ENCODE measurements around the gene STRIT1. TPM values are rescaled to one million over a fixed set of nuclear protein-coding genes. Genes with fewer than 3 reads are reported as not detected.

STRIT1 gene
- not detected for total RNA-seq

GRCh38 chr3:155293516-155293915, at the start of gene STRIT1:
TSS of gene STRIT1 (minus strand) at chr3:155293683.
- Mint-ChIP-seq H3K27me3 (no peaks in the 10 kb centered on the region), H3K27ac (no peak within 1 kb of the TSS), H3K36me3 (no peaks in the 10 kb centered on the region), H3K9me3 (no peaks in the 10 kb centered on the region), H3K4me1 (no peaks in the 10 kb centered on the region), H3K4me3 (no peak within 1 kb of the TSS)
- no peak for ATAC-seq (ENCODE audit: low read depth)
- POLR2A ChIA-PET, result no interaction called here
- no peak for DNase-seq

GRCh38 chr3:155342344-155342743, 48.9 kb upstream of the STRIT1 start:
- peaks cover 7% of the 10 kb centered on the region for H3K4me1 Mint-ChIP-seq
- POLR2A ChIA-PET, result no interaction called here
- H3K36me3 Mint-ChIP-seq, result peaks cover 2% of the 10 kb centered on the region
- H3K27me3 Mint-ChIP-seq, result peaks cover 19% of the 10 kb centered on the region
- no peak overlapping the region for H3K27ac Mint-ChIP-seq
- DNase-seq (no peak), ATAC-seq (ENCODE audit: low read depth) (no peak)
- H3K9me3 Mint-ChIP-seq, result no peaks in the 10 kb centered on the region
- no peak overlapping the region for H3K4me3 Mint-ChIP-seq

GRCh38 chr3:155339052-155339451, 45.6 kb upstream of the STRIT1 start:
- H3K4me3 Mint-ChIP-seq, result no peak overlapping the region
- DNase-seq (no peak), ATAC-seq (ENCODE audit: low read depth) (no peak)
- H3K9me3 Mint-ChIP-seq, result no peaks in the 10 kb centered on the region
- POLR2A ChIA-PET, result no interaction called here
- H3K27ac Mint-ChIP-seq, result no peak overlapping the region
- peaks cover 25% of the 10 kb centered on the region for H3K4me1 Mint-ChIP-seq
- H3K36me3 Mint-ChIP-seq, result peaks cover 4% of the 10 kb centered on the region
- peaks cover 17% of the 10 kb centered on the region for H3K27me3 Mint-ChIP-seq

- peaks cover 5% of the 10 kb centered on the region for H3K36me3 Mint-ChIP-seq
- H3K4me3 Mint-ChIP-seq, result peak overlapping the region; percentile 43
- H3K27me3 Mint-ChIP-seq, result peaks cover 8% of the 10 kb centered on the region
- POLR2A ChIA-PET, result no interaction called here
- DNase-seq (no peak), ATAC-seq (ENCODE audit: low read depth) (no peak)
- H3K27ac Mint-ChIP-seq, result peak overlapping the region; percentile 82
- H3K9me3 Mint-ChIP-seq, result no peaks in the 10 kb centered on the region
- H3K4me1 Mint-ChIP-seq, result peaks cover 25% of the 10 kb centered on the region
These were observed 42.4 kb upstream of the STRIT1 start for GRCh38 chr3:155335724-155336354.

GRCh38 chr3:155334914-155335723, 41.6 kb upstream of the STRIT1 start:
- Mint-ChIP-seq H3K4me3 (peak overlapping the region; percentile 43), H3K9me3 (no peaks in the 10 kb centered on the region), H3K4me1 (peaks cover 25% of the 10 kb centered on the region), H3K27ac (peak overlapping the region; percentile 82), H3K36me3 (peaks cover 5% of the 10 kb centered on the region), H3K27me3 (peaks cover 12% of the 10 kb centered on the region)
- peak; percentile 97 for ATAC-seq (ENCODE audit: low read depth)
- POLR2A ChIA-PET, result no interaction called here
- DNase-seq, result no peak

GRCh38 chr3:155334215-155334913, 40.9 kb upstream of the STRIT1 start:
- Mint-ChIP-seq H3K4me1 (peaks cover 22% of the 10 kb centered on the region), H3K4me3 (peak overlapping the region; percentile 43), H3K36me3 (peaks cover 3% of the 10 kb centered on the region), H3K9me3 (no peaks in the 10 kb centered on the region), H3K27me3 (peaks cover 7% of the 10 kb centered on the region), H3K27ac (peak overlapping the region; percentile 82)
- POLR2A ChIA-PET, result no interaction called here
- ATAC-seq (ENCODE audit: low read depth) (no peak), DNase-seq (no peak)

- ATAC-seq (ENCODE audit: low read depth) (no peak), DNase-seq (no peak)
- Mint-ChIP-seq H3K36me3 (peaks cover 3% of the 10 kb centered on the region), H3K27me3 (peaks cover 9% of the 10 kb centered on the region), H3K4me3 (no peak overlapping the region), H3K4me1 (peaks cover 18% of the 10 kb centered on the region), H3K27ac (no peak overlapping the region), H3K9me3 (no peaks in the 10 kb centered on the region)
- POLR2A ChIA-PET, result no interaction called here
These were observed 39.2 kb upstream of the STRIT1 start for GRCh38 chr3:155332716-155333115.

- POLR2A ChIA-PET, result no interaction called here
- H3K27me3 Mint-ChIP-seq, result peaks cover 9% of the 10 kb centered on the region
- peaks cover 17% of the 10 kb centered on the region for H3K4me1 Mint-ChIP-seq
- DNase-seq (no peak), ATAC-seq (ENCODE audit: low read depth) (no peak)
- peaks cover 3% of the 10 kb centered on the region for H3K36me3 Mint-ChIP-seq
- no peaks in the 10 kb centered on the region for H3K9me3 Mint-ChIP-seq
- no peak overlapping the region for H3K4me3 Mint-ChIP-seq
- H3K27ac Mint-ChIP-seq, result no peak overlapping the region
These were observed 37.6 kb upstream of the STRIT1 start for GRCh38 chr3:155331078-155331477.

- no peak for ATAC-seq (ENCODE audit: low read depth)
- H3K9me3 Mint-ChIP-seq, result no peaks in the 10 kb centered on the region
- H3K4me1 Mint-ChIP-seq, result peaks cover 12% of the 10 kb centered on the region
- peaks cover 3% of the 10 kb centered on the region for H3K36me3 Mint-ChIP-seq
- peaks cover 9% of the 10 kb centered on the region for H3K27me3 Mint-ChIP-seq
- POLR2A ChIA-PET, result no interaction called here
- no peak for DNase-seq
- H3K27ac Mint-ChIP-seq, result no peak overlapping the region
- H3K4me3 Mint-ChIP-seq, result no peak overlapping the region
These were observed 36.9 kb upstream of the STRIT1 start for GRCh38 chr3:155330370-155330769.

GRCh38 chr3:155329513-155330048, 36.1 kb upstream of the STRIT1 start:
- H3K36me3 Mint-ChIP-seq, result peaks cover 1% of the 10 kb centered on the region
- H3K4me1 Mint-ChIP-seq, result peaks cover 5% of the 10 kb centered on the region
- H3K27me3 Mint-ChIP-seq, result peaks cover 9% of the 10 kb centered on the region
- no peak overlapping the region for H3K27ac Mint-ChIP-seq
- no peak overlapping the region for H3K4me3 Mint-ChIP-seq
- ATAC-seq (ENCODE audit: low read depth), result no peak
- DNase-seq, result no peak
- no peaks in the 10 kb centered on the region for H3K9me3 Mint-ChIP-seq
- POLR2A ChIA-PET, result no interaction called here

GRCh38 chr3:155327871-155328270, 34.4 kb upstream of the STRIT1 start:
- ATAC-seq (ENCODE audit: low read depth) (no peak), DNase-seq (no peak)
- POLR2A ChIA-PET, result no interaction called here
- Mint-ChIP-seq H3K4me3 (no peak overlapping the region), H3K4me1 (peaks cover 2% of the 10 kb centered on the region), H3K9me3 (no peaks in the 10 kb centered on the region), H3K27me3 (peaks cover 9% of the 10 kb centered on the region), H3K36me3 (no peaks in the 10 kb centered on the region), H3K27ac (no peak overlapping the region)

GRCh38 chr3:155327430-155327829, 33.9 kb upstream of the STRIT1 start:
- Mint-ChIP-seq H3K9me3 (no peaks in the 10 kb centered on the region), H3K36me3 (no peaks in the 10 kb centered on the region), H3K27ac (no peak overlapping the region), H3K4me3 (no peak overlapping the region), H3K4me1 (peaks cover 2% of the 10 kb centered on the region), H3K27me3 (peaks cover 9% of the 10 kb centered on the region)
- POLR2A ChIA-PET, result no interaction called here
- DNase-seq (no peak), ATAC-seq (ENCODE audit: low read depth) (no peak)

GRCh38 chr3:155326901-155327300, 33.4 kb upstream of the STRIT1 start:
- POLR2A ChIA-PET, result no interaction called here
- peaks cover 9% of the 10 kb centered on the region for H3K27me3 Mint-ChIP-seq
- no peaks in the 10 kb centered on the region for H3K36me3 Mint-ChIP-seq
- DNase-seq (no peak), ATAC-seq (ENCODE audit: low read depth) (no peak)
- peaks cover 2% of the 10 kb centered on the region for H3K4me1 Mint-ChIP-seq
- H3K9me3 Mint-ChIP-seq, result no peaks in the 10 kb centered on the region
- H3K4me3 Mint-ChIP-seq, result no peak overlapping the region
- H3K27ac Mint-ChIP-seq, result no peak overlapping the region
